Liver (tissue), 9 donors: Measurements from ENCODE around the gene NDUFB5. TPM values are rescaled to one million over a fixed set of nuclear protein-coding genes. Genes with fewer than 3 reads are reported as not detected.

Experiments used
- DNase-seq: peaks from one replicate; pipeline ENCODE4 v3.0.0-alpha.2; 2017; ENCODE audit warnings: low spot score
- H3K27ac ChIP-seq, 2 donors: one replicate each; pipeline ENCODE4 v1.7.0; 2013; ENCODE audit warnings: inconsistent platforms in 2 of 2, low read length in 2 of 2, control low read depth in 1 of 2, low read depth in 1 of 2, mild to moderate bottlenecking in 1 of 2
- H3K27me3 ChIP-seq, 4 donors: one replicate each; pipeline versions ENCODE4 v1.6.1 to v1.7.0; 2013; ENCODE audit warnings: low read length in 3 of 4, inconsistent platforms in 1 of 4, mild to moderate bottlenecking in 1 of 4, moderate library complexity in 1 of 4; ENCODE audit not compliant: control insufficient read depth in 4 of 4, insufficient read depth in 4 of 4
- H3K36me3 ChIP-seq, 4 donors: one replicate each; pipeline versions ENCODE4 v1.6.1 to v1.7.0; 2013; ENCODE audit warnings: low read length in 3 of 4, mild to moderate bottlenecking in 3 of 4, low read depth in 1 of 4, moderate library complexity in 1 of 4; ENCODE audit not compliant: control insufficient read depth in 4 of 4, insufficient read depth in 3 of 4
- H3K4me1 ChIP-seq, 4 donors: one replicate each; pipeline versions ENCODE4 v1.6.1 to v1.7.0; 2013; ENCODE audit warnings: low read length in 3 of 4, mild to moderate bottlenecking in 3 of 4, moderate library complexity in 1 of 4; ENCODE audit not compliant: control insufficient read depth in 4 of 4, insufficient read depth in 4 of 4
- H3K4me3 ChIP-seq, 3 donors: one replicate each; pipeline versions ENCODE4 v1.6.1 to v1.7.0; 2013; ENCODE audit warnings: low read length in 3 of 3, control low read depth in 1 of 3, low read depth in 1 of 3, mild to moderate bottlenecking in 1 of 3
- H3K9ac ChIP-seq, 2 donors: one replicate each; pipeline ENCODE4 v1.7.0; 2013; ENCODE audit warnings: low read length in 2 of 2, mild to moderate bottlenecking in 2 of 2, moderate library complexity in 2 of 2, control low read depth in 1 of 2, low read depth in 1 of 2
- H3K9me3 ChIP-seq, 4 donors: one replicate each; pipeline versions ENCODE4 v1.6.1 to v1.7.0; 2013; ENCODE audit warnings: low read length in 3 of 4; ENCODE audit not compliant: control insufficient read depth in 4 of 4
- ATF3 ChIP-seq: IDR thresholded peaks from 2 replicates; pipeline ENCODE4 v1.6.1; 2016; ENCODE audit warnings: antibody characterized with exemption
- CTCF ChIP-seq: fragments of 150-350 bp; IDR thresholded peaks from 2 replicates; pipeline ENCODE4 v1.5.1; 2017; ENCODE audit warnings: improper control_type of control experiment, low read depth, low read length; ENCODE audit not compliant: missing input control
- EGR1 ChIP-seq, 2 donors: IDR thresholded peaks; 2 replicates each; pipeline ENCODE4 v1.6.1; 2016 to 2018; ENCODE audit warnings: antibody characterized with exemption in 2 of 2, low read depth in 2 of 2
- FOXA1 ChIP-seq: IDR thresholded peaks from 2 replicates; pipeline ENCODE4 v1.6.1; 2016; ENCODE audit warnings: antibody characterized with exemption
- FOXA2 ChIP-seq: IDR thresholded peaks from 2 replicates; pipeline ENCODE4 v1.6.1; 2016; ENCODE audit warnings: antibody characterized with exemption
- GABPA ChIP-seq, 2 donors: IDR thresholded peaks in 1 of 2; conservative IDR thresholded peaks in 1 of 2; 2 replicates each; pipeline ENCODE4 v1.6.1; 2016; ENCODE audit warnings: antibody characterized with exemption in 2 of 2, mild to moderate bottlenecking in 1 of 2, moderate library complexity in 1 of 2
- HNF4A ChIP-seq, 2 donors: conservative IDR thresholded peaks; 2 replicates each; pipeline ENCODE4 v1.6.1; 2016; ENCODE audit warnings: antibody characterized with exemption in 2 of 2, mild to moderate bottlenecking in 2 of 2
- HNF4G ChIP-seq: IDR thresholded peaks from 2 replicates; pipeline ENCODE4 v1.6.1; 2016; ENCODE audit warnings: antibody characterized with exemption
- JUND ChIP-seq, 2 donors: IDR thresholded peaks; 2 replicates each; pipeline ENCODE4 v1.6.1; 2016; ENCODE audit warnings: antibody characterized with exemption in 2 of 2
- MAX ChIP-seq: IDR thresholded peaks from 2 replicates; pipeline ENCODE4 v1.6.1; 2016; ENCODE audit warnings: antibody characterized with exemption
- NR2F2 ChIP-seq: IDR thresholded peaks from 2 replicates; pipeline ENCODE4 v1.6.1; 2016; ENCODE audit warnings: antibody characterized with exemption
- RAD21 ChIP-seq, 2 donors: IDR thresholded peaks; 2 replicates each; pipeline ENCODE4 v1.6.1; 2016; ENCODE audit warnings: antibody characterized with exemption in 2 of 2, mild to moderate bottlenecking in 2 of 2
- REST ChIP-seq: IDR thresholded peaks from 2 replicates; pipeline ENCODE4 v1.6.1; 2016; ENCODE audit warnings: antibody characterized with exemption, mild to moderate bottlenecking
- RXRA ChIP-seq, 2 donors: IDR thresholded peaks; 2 replicates each; pipeline ENCODE4 v1.6.1; 2017 to 2018; ENCODE audit warnings: antibody characterized with exemption in 2 of 2, mild to moderate bottlenecking in 1 of 2
- SP1 ChIP-seq: IDR thresholded peaks from 2 replicates; pipeline ENCODE4 v1.6.1; 2018; ENCODE audit warnings: antibody characterized with exemption, mild to moderate bottlenecking
- TAF1 ChIP-seq: conservative IDR thresholded peaks from 2 replicates; pipeline ENCODE4 v1.6.1; 2016; ENCODE audit warnings: antibody characterized with exemption, mild to moderate bottlenecking
- YY1 ChIP-seq: IDR thresholded peaks from 2 replicates; pipeline ENCODE4 v1.6.1; 2016; ENCODE audit warnings: antibody characterized with exemption, mild to moderate bottlenecking
- ZBTB33 ChIP-seq: IDR thresholded peaks from 2 replicates; pipeline ENCODE4 v1.6.1; 2016; ENCODE audit warnings: antibody characterized with exemption
- WGBS: extraction: QIAGEN DNeasy Blood & Tissue Kit; methylation state at CpG from one replicate; pipeline ENCODE4 v1.1.7; 2013; 5-methylcytosine and 5-hydroxymethylcytosine counted together
- polyA plus RNA-seq, 2 donors: library from polyadenylated mRNA; stranded (reverse) in 1 of 2; unstranded in 1 of 2; fragments of 200-250 nt in 1 of 2; fragments of >200 nt in 1 of 2; fragmentation: Nextera tagmentation in 1 of 2; extraction: Ambion mirVana in 1 of 2; gene quantifications; one replicate each; pipeline versions ENCODE4 v1.2.1 to v1.2.3, GENCODE V29; 2013 to 2015
- total RNA-seq, 2 donors: library from RNA; depleted of rRNA; stranded (reverse); fragments of >200 nt; gene quantifications; one replicate each; pipeline ENCODE4 v1.2.3, GENCODE V29; 2014
- donor health status: healthy.
- donor health status: healthy.
- donor health status: healthy.
- donor health status: healthy.
- donor health status: healthy.

Gene NDUFB5
- total and polyA plus RNA-seq, 4 donors = 43.4 to 92.8 (median 47.6) TPM

- no peak for TF ChIP-seq EGR1 (IDR thresholded peaks at IDR 0.05; ENCODE audit: low read depth in 2 of 2)
- TF ChIP-seq RXRA (IDR thresholded peaks at IDR 0.05) = no peak
- TF ChIP-seq SP1 = no peak
- no peak for TF ChIP-seq HNF4A (conservative IDR thresholded peaks at IDR 0.05)
- TF ChIP-seq HNF4G = no peak
Observed at GRCh38 chr3:179668429-179668828, 63.8 kb downstream of the NDUFB5 start (continued).

- no peaks in the 10 kb centered on the region for H3K27me3 ChIP-seq
- DNase-seq = no peak
- 70% methylated on average over 8 of the region's 8 CpGs for WGBS
- no peak overlapping the region for H3K27ac ChIP-seq
- no peak overlapping the region for H3K4me3 ChIP-seq
- no peaks in the 10 kb centered on the region for H3K36me3 ChIP-seq
- H3K9ac ChIP-seq = no peak overlapping the region
- H3K9me3 ChIP-seq = no peaks in the 10 kb centered on the region
- TF ChIP-seq GABPA (IDR thresholded peaks at IDR 0.05 in 1 of 2, conservative IDR thresholded peaks at IDR 0.05 in 1 of 2) = no peak
- H3K4me1 ChIP-seq = peaks cover 0 to 4% (median 0%) of the 10 kb centered on the region in 4 donors
Observed at GRCh38 chr3:179670311-179670710, 65.7 kb downstream of the NDUFB5 start.

- Histone ChIP-seq H3K27me3 (no peaks in the 10 kb centered on the region), H3K4me3 (no peak overlapping the region), H3K9ac (no peak overlapping the region), H3K9me3 (no peaks in the 10 kb centered on the region), H3K4me1 (peaks cover 0 to 4% (median 0%) of the 10 kb centered on the region in 4 donors), H3K27ac (peak overlapping the region in 1 of 2 donors; percentile 58), H3K36me3 (no peaks in the 10 kb centered on the region)
- DNase-seq = no peak
- WGBS = 87% methylated on average over 1 of the region's 1 CpG
- TF ChIP-seq FOXA1 = no peak
- TF ChIP-seq GABPA (IDR thresholded peaks at IDR 0.05 in 1 of 2, conservative IDR thresholded peaks at IDR 0.05 in 1 of 2) = no peak
- TF ChIP-seq TAF1 = no peak
- no peak for TF ChIP-seq CTCF
- TF ChIP-seq ATF3 = no peak
- no peak for TF ChIP-seq HNF4G
- no peak for TF ChIP-seq REST
- TF ChIP-seq ZBTB33 = no peak
- no peak for TF ChIP-seq YY1
- TF ChIP-seq EGR1 (IDR thresholded peaks at IDR 0.05; ENCODE audit: low read depth in 2 of 2) = no peak
- no peak for TF ChIP-seq FOXA2
- TF ChIP-seq SP1 = no peak
- no peak for TF ChIP-seq RAD21 (IDR thresholded peaks at IDR 0.05)
- TF ChIP-seq JUND (IDR thresholded peaks at IDR 0.05) = no peak
- TF ChIP-seq HNF4A (conservative IDR thresholded peaks at IDR 0.05) = no peak
- TF ChIP-seq RXRA (IDR thresholded peaks at IDR 0.05) = no peak
- no peak for TF ChIP-seq MAX
- no peak for TF ChIP-seq NR2F2
Observed at GRCh38 chr3:179671309-179671708, 66.7 kb downstream of the NDUFB5 start.
